NT2/D1 (cell line): ENCODE results near the gene CACNA2D4.
"Not testable (repeated sequence)": the region's sequence is repeated elsewhere in the genome, so short reads cannot be mapped to it uniquely, and the experiment has no call there.

Experiments used
- SUZ12 ChIP-seq: IDR thresholded peaks from 2 replicates; pipeline ENCODE4 v1.6.1; 2011; ENCODE audit not compliant: insufficient read length, insufficient read depth; ENCODE audit errors: extremely low read depth
- YY1 ChIP-seq: IDR thresholded peaks from 2 replicates; pipeline ENCODE4 v1.6.1; 2011; ENCODE audit not compliant: insufficient read length, insufficient read depth
- ZNF274 ChIP-seq: IDR thresholded peaks from 2 replicates; pipeline ENCODE4 v1.6.1; 2011; ENCODE audit warnings: mild to moderate bottlenecking, low read depth, low read length

- TF ChIP-seq ZNF274, YY1, SUZ12: not testable (repeated sequence)
These were observed 100.5 kb downstream of the CACNA2D4 start for GRCh38 chr12:1817928-1818327.
